Measurements from ENCODE around the gene GNAZ.

Gene GNAZ

DNA sequence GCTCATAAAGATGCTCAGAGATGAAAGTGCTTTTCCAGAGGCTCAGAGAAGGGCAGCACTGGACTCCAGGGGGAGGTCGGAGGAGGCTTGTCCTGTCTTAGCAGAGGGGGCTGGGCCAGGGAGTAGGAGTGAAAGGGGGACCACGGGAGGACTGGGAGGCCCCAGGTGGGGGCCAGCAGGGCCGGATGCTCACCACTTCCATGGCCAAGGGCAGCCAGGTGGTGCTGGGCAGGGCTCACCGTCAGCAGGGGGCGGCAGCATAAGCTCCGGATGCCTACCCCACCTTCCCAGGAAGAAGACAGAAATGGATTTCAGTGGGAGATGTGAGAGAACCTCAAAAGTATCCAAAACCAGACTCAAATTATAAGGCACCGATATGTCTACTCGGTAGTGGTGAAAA lies 86.0 kb downstream of the GNAZ start:
- Histone ChIP-seq H3K27ac (no peak overlapping the region), H3K4me3 (no peak overlapping the region)
- DNase-seq (ENCODE audit: low spot score): no peak
- TF ChIP-seq, protein P1, sequence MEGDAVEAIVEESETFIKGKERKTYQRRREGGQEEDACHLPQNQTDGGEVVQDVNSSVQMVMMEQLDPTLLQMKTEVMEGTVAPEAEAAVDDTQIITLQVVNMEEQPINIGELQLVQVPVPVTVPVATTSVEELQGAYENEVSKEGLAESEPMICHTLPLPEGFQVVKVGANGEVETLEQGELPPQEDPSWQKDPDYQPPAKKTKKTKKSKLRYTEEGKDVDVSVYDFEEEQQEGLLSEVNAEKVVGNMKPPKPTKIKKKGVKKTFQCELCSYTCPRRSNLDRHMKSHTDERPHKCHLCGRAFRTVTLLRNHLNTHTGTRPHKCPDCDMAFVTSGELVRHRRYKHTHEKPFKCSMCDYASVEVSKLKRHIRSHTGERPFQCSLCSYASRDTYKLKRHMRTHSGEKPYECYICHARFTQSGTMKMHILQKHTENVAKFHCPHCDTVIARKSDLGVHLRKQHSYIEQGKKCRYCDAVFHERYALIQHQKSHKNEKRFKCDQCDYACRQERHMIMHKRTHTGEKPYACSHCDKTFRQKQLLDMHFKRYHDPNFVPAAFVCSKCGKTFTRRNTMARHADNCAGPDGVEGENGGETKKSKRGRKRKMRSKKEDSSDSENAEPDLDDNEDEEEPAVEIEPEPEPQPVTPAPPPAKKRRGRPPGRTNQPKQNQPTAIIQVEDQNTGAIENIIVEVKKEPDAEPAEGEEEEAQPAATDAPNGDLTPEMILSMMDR (IDR thresholded peaks at IDR 0.05): no peak

DNA sequence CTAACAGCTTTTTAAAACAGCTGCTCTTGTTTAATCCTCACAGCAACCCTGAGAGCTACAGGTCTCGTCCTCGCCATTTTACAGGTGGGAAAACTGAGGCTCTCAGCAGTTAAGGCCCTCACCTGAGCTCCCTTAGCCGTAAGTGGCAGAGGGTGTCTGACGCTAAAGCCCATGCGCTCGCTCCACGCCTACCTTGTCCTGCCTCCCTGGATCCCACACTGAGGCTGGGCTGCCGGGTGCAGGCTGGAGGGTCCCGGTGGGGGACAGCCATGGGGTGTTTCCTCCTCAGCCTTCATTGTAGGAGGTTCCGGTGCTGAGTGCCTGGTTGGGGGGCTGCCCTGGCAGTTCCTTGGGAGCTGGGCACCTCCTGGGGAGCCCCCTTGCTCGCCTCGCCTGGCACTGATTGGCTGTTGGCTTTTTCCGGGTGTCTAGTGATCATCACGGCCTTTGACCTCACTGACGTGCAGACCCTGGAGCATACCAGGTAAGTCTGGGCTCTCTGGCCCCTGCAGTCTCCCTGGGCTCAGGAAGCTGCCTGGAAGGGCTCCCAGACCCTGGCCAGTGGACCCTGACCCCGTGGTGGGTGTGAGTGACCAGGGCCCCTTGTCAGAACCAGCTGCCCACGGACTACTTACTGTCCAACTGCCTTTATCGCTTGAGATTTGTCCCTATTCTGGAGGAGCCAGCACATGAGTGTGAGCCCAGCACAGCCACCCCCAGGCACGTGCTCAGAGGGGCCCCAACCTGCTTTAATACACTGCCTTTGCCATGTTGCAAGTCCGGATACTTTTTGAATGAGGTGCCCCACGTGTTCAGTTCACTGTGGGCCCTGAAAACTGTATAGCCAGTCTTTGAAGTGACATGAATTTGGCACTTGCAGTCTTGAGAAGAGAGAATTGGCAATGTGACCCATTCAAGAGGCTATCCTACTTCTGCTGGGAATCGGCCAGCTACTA lies 87.5 kb downstream of the GNAZ start:
- TF ChIP-seq, protein P1 (IDR thresholded peaks at IDR 0.05): no peak
- no peak overlapping the region for H3K27ac ChIP-seq
- no peak overlapping the region for H3K4me3 ChIP-seq
- no peak for DNase-seq (ENCODE audit: low spot score)

DNA sequence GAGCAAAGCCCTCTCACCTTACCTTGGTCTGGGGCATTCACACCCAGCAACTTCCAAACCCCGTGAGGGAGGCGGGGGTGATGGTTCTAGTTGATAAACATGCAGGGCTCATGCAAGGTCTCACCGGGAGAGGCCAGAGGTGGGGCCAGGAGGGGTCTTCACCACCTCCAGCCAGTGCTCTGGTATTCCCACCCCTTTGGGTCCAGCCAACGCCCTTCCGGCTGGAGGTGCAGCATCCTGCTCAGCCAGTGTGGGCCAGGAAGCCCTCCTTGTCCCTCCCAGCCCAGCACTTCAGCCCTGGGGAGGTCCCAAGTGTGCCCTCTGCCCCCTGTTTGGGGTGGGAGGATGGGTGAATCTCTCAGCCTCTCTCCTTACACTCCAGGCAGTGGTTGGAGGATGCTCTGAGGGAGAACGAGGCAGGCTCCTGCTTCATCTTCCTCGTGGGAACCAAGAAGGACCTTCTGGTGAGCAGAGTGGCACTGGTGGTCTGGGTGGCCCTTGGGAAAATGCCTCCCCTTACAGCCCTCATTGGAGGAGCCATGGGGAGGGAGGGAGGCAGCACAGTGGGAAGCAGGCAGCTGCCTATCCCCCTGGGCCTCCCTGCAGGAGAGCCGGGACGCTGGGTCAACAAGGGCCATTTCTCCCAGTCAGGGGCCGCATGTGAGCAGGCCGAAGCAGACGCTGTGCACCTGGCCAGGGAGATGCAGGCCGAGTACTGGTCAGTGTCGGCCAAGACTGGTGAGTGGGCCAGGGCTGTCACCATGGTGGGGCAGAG lies 88.4 kb downstream of the GNAZ start:
- Histone ChIP-seq H3K4me3 (no peak overlapping the region), H3K27ac (no peak overlapping the region)
- TF ChIP-seq, protein P1 (IDR thresholded peaks at IDR 0.05): no peak
- no peak for DNase-seq (ENCODE audit: low spot score)

DNA sequence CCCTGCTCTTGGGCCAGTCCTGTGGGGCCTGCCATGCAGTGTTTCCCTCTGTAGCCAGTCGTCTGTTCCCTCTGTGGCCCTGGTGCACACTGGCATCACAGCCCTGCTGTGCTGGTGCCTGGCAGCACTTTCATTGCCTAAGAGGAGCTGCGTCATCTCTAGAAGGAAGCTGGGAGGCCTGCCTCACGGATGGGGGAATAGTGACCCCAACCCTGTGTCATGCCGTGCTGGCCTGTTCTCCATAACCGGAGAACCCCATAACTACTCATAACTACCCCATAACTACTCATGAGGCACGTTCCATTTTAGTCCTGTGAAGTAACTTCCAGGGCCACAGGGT lies 88.9 kb downstream of the GNAZ start:
- no peak for DNase-seq (ENCODE audit: low spot score)
- H3K4me3 ChIP-seq: no peak overlapping the region
- no peak overlapping the region for H3K27ac ChIP-seq
- TF ChIP-seq, protein P1 (IDR thresholded peaks at IDR 0.05): no peak

DNA sequence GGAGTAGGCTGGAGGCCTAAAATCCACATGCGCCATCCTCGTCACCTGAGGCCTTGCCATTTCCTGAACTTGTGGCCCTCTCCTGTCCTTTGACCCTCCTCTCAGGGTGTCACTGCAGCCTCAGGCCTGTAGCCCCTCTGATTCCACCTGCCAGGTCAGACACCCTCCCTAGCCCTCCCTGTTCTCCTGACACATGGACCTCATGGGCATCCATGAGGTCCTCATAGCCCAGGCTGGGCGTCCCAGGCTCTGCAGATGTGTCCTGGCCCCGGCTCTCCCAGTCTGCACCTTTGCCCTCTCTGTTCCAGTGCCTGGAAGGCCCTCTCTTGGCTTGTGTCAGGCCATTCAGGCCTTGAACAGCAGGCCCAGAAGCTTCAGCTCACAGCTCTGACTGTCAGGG lies 90.7 kb downstream of the GNAZ start:
- H3K4me3 ChIP-seq: no peak overlapping the region
- TF ChIP-seq, protein P1 (IDR thresholded peaks at IDR 0.05): no peak
- no peak overlapping the region for H3K27ac ChIP-seq
- no peak for DNase-seq (ENCODE audit: low spot score)

DNA sequence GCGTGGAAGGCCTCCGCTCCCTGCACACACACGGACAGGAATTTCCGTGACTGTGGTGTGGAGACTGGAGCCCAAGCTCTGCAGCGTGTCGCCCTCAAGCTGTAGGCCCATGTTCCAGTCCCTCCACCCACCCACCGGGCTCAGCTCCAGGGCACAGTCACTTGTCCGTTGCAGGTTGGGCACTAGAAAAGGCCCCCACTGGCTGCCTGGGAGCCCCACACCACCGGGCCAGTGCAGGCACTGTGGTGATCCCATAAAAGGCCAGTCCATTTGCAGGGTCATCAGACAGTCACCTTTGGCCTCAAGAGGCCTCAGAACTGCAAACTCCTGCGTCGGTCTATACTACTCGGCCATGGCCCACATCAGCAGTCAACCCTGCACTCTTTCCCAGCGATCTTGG lies 91.3 kb downstream of the GNAZ start:
- no peak overlapping the region for H3K4me3 ChIP-seq
- no peak overlapping the region for H3K27ac ChIP-seq
- TF ChIP-seq, protein P1 (IDR thresholded peaks at IDR 0.05): no peak
- DNase-seq (ENCODE audit: low spot score): no peak

Measured in coronary artery (tissue), 2 donors.